NCI-H1694 (cell line): ENCODE data around the gene OSBPL6.
"Not testable (repeated sequence)": the region's sequence is repeated elsewhere in the genome, so short reads cannot be mapped to it uniquely, and the experiment has no call there.

ENCODE experiments used
- DNase-seq: peaks from one replicate; lab custom pipeline; 2025; lab: John Stamatoyannopoulos, UW

OSBPL6 gene

GRCh38 chr2:178198441-178198840 is 4.1 kb downstream of the OSBPL6 start:
- DNase-seq, result not testable (repeated sequence)

DNA sequence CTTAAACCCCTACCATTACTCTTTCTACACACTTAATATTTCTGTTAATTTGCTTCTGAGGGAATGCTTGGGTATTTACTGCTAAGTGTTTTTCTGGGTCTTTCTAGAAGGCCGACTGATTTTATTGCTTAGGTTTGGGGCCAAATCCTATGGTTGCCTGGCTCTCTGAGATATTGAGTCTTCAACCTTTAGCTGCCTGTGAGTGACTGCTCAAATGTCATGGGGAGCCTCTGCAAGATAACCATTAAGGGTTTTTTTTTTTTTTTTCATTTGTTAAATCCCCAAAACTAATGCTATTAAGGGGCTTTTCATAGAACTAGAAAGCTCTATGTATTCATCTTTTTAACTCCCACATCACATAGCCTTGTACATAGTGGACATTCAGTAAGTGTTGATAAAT is 5.0 kb downstream of the OSBPL6 start:
- DNase-seq, result no peak

DNA sequence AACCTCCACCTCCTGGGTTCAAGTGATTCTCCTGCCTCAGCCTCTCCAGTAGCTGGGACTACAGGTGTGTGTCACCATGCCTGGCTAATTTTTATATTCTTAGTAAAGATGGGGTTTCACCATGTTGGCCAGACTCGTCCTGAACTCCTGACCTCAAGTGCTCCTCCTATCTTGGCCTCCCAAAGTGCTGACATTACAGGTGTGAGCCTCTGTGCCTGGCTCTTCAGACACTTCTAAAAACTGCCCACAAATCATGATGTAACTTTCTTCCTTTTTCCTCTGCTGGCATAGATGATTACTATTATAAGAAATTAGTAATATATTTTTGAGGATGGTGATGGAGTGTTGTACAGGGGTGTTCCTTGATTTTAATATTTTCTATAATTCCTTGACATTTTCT is 6.0 kb downstream of the OSBPL6 start:
- DNase-seq, result no peak

GRCh38 chr2:178202927-178203326 is 8.6 kb downstream of the OSBPL6 start:
- no peak for DNase-seq

DNA sequence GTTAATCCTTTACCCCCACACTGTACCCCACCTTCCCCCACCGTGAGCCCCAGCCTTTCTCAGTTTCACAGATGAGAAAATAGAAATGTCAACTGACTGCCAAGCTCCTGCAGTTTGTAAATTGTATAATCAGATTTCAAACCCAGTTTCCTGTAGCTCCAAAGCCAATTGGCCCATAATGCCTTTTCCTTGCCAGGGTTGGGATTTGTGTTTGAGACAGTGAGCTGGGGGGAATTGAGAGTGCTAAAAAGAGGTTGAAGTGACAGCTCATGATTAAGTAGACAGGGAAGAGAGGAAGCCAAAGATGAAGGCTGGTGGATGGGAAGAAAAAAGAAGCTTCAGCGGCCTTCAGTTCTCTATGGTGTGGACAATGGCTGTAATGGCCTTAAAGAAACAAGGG is 10.7 kb downstream of the OSBPL6 start:
- no peak for DNase-seq

- DNase-seq, result no peak
Observed at GRCh38 chr2:178205853-178206521, 11.7 kb downstream of the OSBPL6 start.

GRCh38 chr2:178208336-178208735 is 14.0 kb downstream of the OSBPL6 start:
- DNase-seq, result no peak

DNA sequence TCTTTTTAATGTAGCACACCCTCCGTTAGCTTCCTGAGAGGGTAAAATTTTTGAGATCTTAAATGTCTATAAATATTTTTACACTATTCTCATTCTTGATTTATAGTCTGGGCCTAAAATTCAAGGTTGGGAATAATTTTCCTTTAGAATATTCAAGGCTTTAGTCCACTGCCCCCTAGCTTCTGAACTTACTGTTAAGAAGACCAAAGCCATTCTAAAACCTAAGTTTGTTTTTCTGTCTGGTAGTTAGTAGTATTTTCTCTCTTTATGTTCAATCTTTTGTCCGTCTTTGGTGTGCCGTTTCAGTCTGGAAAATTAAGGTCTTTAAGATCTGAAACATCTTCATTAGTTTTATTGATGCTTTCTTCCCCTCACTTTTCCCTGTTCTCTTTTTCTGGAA is 14.5 kb downstream of the OSBPL6 start:
- DNase-seq, result no peak

GRCh38 chr2:178211460-178211859 is 17.1 kb downstream of the OSBPL6 start:
- DNase-seq, result no peak

GRCh38 chr2:178211943-178212342 is 17.6 kb downstream of the OSBPL6 start:
- no peak for DNase-seq

GRCh38 chr2:178213991-178214390 is 19.7 kb downstream of the OSBPL6 start:
- DNase-seq, result peak; percentile 33

- no peak for DNase-seq
Observed at GRCh38 chr2:178219247-178219646, 24.9 kb downstream of the OSBPL6 start.

DNA sequence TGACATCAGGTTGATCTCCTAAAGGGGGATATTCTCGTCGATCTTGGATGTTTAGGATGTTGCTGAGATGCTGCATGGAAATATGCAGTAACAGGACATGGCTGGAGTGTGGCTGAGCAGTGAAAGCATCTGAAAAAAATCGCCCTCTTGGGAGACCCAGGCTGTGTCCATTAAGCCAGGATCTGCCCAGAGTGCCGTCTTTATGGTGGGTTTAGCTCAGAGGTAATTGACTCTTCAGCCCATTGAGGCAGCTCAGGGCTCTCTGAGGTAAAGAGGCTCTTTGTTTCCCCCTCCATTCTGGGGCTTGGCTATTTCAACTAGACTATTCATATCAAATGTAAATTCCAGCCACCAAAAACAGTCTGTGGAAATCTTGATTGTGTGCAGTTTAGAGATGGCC is 26.5 kb downstream of the OSBPL6 start:
- no peak for DNase-seq

DNA sequence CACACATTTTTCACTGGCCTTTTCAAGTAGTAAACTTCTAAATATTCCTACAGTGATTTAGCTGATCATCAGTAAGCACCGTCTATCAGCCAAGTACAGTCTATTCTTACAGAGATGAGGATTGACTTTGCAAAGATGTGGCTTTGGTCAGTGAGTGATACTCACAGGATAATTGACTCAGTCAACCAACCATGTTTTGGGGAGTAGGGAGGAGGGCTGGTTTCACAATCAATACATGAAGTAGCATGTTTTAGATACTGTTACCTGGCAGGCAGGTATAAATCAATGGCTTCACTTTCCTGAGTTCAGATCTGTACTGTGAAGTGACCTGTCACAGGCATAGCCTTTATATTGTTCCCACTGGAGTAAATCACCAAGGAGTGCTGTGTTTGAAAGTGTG is 27.2 kb downstream of the OSBPL6 start:
- DNase-seq, result no peak

DNA sequence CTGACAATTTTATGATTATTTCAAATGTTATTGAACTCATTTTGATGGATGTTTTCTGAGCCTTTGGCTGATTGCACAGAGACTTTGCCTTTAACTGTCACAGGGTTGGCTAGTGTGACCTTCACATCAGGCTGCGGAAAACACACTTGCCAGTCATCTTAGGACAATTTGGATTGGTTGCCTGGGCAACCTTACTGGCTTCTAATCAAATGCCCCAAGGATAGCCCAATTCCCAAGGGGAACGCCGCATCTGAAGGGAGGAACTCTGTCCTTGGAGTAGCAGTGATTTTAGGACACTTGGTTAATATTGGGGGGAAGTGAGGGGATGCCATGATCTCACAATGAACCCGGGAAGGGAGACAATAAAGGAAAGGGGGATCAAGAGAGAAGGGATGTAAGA is 29.5 kb downstream of the OSBPL6 start:
- no peak for DNase-seq

DNA sequence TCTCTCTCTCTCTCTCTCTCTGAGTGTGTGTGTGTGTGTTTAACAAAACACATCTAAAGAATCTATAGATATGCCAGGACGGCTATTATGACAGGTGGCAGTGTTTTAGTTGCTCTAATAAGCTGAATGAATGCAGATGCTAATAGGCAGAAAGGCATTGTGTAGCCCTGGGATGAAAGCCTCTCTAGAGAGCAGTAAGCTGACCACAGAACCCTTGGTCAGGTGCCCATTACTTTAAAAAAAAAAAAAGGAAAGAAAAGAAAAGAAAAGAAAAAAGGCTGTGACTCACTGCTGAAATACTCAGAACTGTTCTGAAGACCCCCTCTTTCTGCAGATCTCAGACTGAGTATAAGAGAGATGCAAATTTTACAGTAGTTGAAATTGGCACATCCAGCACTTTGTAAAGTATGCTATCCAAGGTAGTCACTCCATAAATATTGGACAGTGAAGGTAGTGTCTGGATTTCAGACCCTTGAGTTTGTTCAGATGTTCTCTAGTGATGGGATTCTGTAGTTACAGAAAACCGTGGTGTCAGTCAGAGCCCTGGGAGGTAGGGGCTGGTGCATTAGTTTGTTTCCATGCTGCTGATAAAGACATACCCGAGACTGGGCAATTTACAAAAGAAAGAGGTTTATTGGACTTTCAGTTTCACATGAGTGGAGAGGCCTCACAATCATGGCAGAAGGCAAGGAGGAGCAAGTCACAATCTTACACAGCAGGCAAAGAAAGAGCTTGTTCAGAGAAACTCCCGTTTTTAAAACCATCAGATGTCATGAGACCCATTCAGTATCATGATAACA is 30.9 kb downstream of the OSBPL6 start:
- no peak for DNase-seq

DNA sequence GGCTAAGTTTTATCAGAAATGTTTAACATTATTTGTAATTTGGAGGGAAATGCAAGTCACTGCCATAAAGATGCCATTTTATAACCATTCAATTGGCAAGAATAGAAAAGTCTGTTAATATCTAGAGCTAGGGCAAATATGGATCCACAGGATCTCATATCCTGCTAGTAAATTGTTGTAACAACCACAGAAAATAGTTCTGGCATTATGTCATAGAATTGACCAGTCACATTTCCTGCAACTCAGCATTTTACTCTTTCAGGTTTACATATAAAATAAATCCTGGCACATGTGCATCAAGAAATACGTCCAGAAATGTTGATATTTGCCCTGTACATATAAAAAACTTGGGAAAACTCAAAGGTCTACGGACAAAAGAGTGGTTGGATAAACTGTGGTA is 32.9 kb downstream of the OSBPL6 start:
- no peak for DNase-seq

DNA sequence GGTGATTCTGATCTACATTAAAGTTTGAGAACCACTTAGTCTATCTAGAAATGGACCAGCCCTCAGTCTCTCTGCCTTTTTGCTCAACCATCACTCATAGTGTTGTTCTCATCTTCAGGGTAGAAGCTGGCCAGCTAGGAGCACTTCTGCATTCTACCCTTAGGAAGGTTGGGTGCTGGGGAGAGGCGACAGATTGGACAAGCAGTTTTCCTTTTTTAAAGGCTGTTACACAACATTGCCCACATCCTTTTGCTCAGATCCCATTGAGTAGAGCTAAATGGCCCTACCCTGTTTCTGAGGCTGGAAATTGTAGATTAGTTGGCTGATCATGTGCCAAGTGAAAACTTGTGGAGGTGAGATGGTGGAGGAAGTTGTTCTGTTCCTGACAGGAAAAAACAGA is 35.6 kb downstream of the OSBPL6 start:
- DNase-seq, result no peak

DNA sequence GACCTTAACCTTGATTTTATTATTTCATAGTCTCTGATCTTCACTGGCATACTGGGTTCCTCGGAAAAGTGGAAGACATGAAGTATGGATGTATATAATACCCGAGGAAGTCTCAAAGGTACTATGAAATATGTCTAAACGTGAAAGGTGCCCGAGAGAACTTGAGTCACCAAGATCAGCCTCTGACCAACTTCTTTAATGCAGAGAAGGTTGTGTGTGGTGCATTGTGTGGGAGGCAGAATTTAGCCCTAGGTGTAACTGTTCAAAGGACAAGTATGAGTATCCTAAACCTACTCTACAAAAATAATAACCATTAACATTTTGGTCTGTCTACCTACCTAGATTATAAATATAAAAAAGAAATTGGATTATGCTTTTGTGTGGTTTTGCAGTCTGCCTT is 36.1 kb downstream of the OSBPL6 start:
- DNase-seq, result no peak

DNA sequence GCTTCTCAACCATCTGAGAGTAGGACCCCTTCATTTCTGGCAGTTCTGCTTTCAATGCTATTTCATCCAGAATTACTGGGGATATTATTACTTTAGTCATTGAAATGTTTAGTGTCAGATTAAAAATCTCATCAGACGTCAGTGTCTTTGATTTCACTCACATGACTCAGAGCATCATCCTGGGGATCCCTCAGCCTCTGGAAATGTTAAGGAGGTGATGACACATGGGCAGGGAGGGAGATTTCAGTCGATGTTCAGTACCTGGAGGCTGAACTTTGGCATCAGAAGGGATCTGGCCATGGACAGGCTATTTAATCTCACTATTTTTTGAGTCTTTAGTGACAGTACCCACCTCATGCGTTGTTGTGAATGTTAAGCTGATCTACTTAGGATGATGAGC is 39.1 kb downstream of the OSBPL6 start:
- DNase-seq, result no peak

DNA sequence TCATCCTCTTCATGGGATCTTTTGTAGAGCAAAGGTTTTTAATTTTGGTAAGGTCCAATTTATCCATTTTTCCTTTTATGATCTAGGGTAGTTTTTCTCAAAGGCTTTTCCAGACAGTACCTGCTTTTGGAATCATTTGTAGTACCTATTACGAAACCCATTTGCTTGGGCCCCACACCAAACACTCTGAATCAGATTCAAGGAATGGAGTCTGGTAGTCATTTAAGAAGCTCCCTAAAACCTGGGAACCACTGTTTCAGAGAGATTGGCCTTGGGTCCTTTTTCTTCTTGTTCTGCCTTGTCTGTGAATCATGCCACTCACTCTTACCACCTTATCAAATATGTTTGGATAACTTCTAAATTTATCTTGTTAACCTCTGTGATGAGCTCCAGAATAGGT is 40.3 kb downstream of the OSBPL6 start:
- DNase-seq, result no peak

DNA sequence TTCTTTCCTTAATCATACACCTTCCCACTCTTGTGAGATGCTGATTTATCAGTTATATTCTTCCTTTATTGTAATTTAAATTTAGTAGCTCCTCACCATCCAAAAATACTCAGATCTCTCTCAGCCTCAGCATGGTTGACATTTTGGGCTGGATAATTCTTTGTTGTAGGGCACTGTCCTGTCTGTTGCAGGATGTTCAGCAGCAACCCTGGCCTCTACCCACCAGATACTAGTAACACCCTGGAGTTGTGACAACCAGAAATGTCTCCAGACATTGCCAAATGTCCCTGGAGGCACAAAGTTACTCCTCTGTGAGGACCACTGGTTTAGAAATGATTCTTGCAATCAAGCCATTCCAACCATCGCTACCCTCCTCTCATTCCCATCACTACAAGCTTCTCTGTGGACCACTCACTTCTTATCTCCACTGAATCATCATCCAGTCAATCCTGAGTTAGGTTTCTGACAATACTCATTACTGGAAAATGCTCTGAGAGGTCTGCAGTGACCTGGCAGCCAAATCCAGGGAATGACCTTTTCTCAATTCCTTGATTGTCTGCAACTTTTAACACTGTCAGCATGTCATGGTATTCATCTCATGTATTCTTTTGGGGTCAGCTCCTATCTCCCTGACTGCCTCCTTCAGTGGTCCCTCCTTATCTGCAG is 43.3 kb downstream of the OSBPL6 start:
- no peak for DNase-seq

- DNase-seq, result no peak
Observed at GRCh38 chr2:178238154-178238521, 43.8 kb downstream of the OSBPL6 start.
